Mammary microvascular endothelial cell (primary cell): Measurements from ENCODE around the gene PCNP. TPM values are rescaled to one million over a fixed set of nuclear protein-coding genes. Genes with fewer than 3 reads are reported as not detected.

Experiments used
- total RNA-seq: library from RNA; depleted of rRNA; stranded (reverse); fragments of >200 nt; gene quantifications from 2 replicates; pipeline ENCODE4 v1.2.3, GENCODE V29; 2015

PCNP gene
- total RNA-seq: 60.6 and 62.5 TPM in 2 replicates

GRCh38 chr3:101573449-101574387, at the start of gene PCNP:
PCNP (plus strand) TSS chr3:101574180; CDS start chr3:101574216, 36 bp downstream.

GRCh38 chr3:101561630-101562328, 12.2 kb upstream of the PCNP start, which contains the start of gene TRMT10C:
TRMT10C (plus strand) TSS chr3:101561868; CDS start chr3:101564782, 2,914 bp downstream.

Other genes starting within 250 kb of the PCNP start
- 3.5 TPM in 2 replicates for gene SENP7, start 61.0 kb upstream of the PCNP start, total RNA-seq
- 26.2 and 30.5 TPM in 2 replicates for gene TRMT10C, start 12.3 kb upstream of the PCNP start, total RNA-seq
- gene ZBTB11, start 103.0 kb downstream of the PCNP start, total RNA-seq: 12.2 and 12.7 TPM in 2 replicates
- 1,638 and 2,028 TPM in 2 replicates for gene RPL24, start 112.5 kb downstream of the PCNP start, total RNA-seq
- 4.7 and 7.7 TPM in 2 replicates for gene CEP97, start 150.4 kb downstream of the PCNP start, total RNA-seq
- 6.7 and 7.9 TPM in 2 replicates for gene NXPE3, start 205.0 kb downstream of the PCNP start, total RNA-seq